Measurements from ENCODE around the gene RALY.

Gene RALY

DNA sequence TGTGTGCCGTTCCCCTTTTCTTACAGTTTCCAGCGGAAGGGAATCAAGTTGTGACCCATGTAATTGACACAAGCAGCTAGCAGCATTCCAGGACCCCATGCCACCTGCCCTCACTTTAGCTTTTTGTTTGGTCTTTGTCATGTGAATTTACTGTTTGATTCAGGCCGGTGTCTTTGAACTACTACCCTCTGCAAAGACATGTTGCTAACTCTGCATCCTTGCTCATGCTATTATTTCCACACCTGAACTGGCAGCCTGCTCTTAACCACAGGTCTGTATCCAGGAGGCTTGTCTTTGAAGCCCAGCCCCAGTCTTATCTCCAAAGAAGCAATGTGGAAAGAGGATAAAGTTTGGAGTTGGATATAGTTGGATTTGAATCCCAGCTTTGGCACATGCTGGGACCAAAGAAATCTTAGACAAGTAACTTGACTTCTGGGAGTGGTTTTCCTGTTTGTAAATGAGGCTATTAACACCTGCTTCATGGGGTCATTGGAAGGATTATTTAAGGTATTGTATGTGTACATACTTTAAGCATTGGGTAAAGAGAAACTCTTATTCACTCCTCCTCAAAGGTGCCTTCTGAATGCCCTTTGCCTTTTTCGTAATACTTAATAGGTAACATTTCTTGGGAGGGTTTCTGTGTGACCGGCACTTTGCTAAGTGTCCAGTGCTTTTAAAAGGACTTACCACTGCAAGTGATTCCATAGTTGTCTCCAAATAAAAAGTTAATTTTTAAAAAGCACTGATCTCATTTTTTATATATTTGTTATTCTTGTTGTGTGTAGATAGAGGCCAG lies 52.4 kb downstream of the RALY start:
- TF ChIP-seq, protein P1, sequence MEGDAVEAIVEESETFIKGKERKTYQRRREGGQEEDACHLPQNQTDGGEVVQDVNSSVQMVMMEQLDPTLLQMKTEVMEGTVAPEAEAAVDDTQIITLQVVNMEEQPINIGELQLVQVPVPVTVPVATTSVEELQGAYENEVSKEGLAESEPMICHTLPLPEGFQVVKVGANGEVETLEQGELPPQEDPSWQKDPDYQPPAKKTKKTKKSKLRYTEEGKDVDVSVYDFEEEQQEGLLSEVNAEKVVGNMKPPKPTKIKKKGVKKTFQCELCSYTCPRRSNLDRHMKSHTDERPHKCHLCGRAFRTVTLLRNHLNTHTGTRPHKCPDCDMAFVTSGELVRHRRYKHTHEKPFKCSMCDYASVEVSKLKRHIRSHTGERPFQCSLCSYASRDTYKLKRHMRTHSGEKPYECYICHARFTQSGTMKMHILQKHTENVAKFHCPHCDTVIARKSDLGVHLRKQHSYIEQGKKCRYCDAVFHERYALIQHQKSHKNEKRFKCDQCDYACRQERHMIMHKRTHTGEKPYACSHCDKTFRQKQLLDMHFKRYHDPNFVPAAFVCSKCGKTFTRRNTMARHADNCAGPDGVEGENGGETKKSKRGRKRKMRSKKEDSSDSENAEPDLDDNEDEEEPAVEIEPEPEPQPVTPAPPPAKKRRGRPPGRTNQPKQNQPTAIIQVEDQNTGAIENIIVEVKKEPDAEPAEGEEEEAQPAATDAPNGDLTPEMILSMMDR (IDR thresholded peaks at IDR 0.05): no peak

DNA sequence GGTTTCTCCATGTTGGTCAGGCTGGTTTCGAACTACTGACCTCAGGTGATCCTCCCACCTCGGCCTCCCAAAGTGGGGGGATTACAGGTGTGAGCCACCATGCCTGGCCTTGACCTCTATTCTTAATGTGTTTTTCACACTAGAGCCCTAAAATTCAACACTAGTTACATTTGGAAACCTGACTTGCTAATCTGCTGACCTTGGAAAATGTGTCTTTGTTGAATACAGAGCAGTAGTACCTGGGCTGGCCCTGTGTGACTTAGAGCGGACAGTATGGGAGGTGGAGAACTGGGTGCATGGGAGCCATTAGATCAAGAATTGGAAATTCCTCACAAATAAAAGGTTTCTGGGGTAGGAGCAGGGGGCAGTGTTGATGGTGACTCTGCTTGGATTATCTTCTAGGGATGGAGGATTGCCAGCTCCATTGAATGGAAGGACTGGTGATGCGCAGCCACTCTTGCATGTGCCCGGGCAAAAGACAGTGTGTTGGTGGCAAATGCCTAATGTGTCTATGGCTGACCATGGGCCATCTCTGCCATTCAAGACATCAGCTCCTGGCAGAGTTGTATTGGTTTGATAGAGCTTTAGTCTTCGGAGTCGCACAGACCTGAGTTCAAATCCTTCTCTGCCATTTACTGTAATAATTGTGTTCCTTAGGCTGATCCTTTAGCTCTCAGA lies 53.4 kb downstream of the RALY start:
- TF ChIP-seq, protein P1 (IDR thresholded peaks at IDR 0.05): no peak

DNA sequence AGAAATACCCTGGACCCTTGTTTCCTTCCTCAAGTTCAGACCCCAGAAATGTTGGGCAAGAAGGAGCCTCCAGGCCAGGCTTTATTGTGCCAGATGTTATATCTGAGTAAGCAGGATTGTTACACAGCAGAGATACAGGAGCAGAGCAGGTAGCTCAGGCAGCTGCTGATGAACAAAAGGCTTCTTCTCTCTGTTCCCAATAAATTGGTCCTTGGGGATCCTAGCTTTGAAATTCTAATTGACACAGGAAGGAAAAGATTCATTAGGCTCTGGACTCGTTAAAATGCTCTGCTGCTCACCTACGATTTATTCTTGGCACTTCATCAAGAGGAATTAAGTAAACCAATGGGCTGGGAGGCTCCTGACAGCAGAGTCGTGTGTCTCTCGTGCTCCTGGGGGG lies 54.2 kb downstream of the RALY start:
- TF ChIP-seq, protein P1 (IDR thresholded peaks at IDR 0.05): no peak

- TF ChIP-seq, protein P1 (IDR thresholded peaks at IDR 0.05): no peak
Observed at GRCh38 chr20:34049389-34049788, 55.7 kb downstream of the RALY start.

DNA sequence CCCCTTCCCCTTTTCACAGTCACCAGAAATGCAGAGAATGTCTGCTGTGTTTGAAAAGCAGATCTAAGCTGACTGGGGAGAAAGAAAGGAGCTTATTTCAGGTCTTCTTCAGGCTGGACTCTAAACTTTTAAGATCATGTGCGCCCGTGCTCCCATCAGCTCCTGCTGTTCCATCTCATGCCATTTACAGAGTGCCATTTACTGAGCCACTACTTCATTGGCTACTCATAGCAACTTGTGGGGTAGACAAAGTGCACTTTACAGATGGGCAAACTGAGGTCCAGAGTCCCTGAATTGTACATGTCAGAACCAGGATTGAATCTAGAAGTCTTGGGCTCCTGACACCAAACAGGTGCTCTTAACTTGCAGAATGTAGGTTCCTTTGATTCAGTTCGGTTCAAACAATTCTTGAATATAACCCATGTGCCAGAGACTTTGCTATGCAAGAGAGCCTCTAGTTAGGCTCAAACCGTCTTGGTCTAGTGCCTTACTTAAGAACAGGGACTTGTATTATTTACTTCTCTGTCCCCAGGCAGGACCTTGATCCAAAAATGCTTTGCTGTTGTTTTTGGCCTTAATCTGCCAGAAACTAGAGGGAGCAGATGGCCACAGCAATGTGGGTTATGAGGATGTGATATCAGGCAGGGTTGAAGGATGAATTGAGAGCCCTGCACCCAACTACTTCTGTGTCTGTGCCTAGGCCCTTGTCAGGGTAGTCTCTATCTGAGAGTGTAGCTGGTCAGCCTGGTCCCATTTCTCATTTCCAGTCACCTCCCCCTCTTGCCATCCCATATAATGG lies 56.4 kb downstream of the RALY start:
- TF ChIP-seq, protein P1 (IDR thresholded peaks at IDR 0.05): no peak

- TF ChIP-seq, protein P1 (IDR thresholded peaks at IDR 0.05): no peak
Observed at GRCh38 chr20:34052414-34052813, 58.7 kb downstream of the RALY start.

- TF ChIP-seq, protein P1 (IDR thresholded peaks at IDR 0.05): no peak
Observed at GRCh38 chr20:34055290-34055689, 61.6 kb downstream of the RALY start.
